Central memory CD4-positive, alpha-beta T cell (primary cell): ENCODE data around the gene EHMT2.
"Not testable (repeated sequence)": the region's sequence is repeated elsewhere in the genome, so short reads cannot be mapped to it uniquely, and the experiment has no call there.

Experiments
- DNase-seq: peaks from one replicate; pipeline ENCODE4 v3.0.0; 2022

EHMT2 gene

GRCh38 chr6:31869343-31869742, 28.2 kb downstream of the EHMT2 start:
- DNase-seq, result no peak

GRCh38 chr6:31868658-31868971, 28.9 kb downstream of the EHMT2 start:
- not testable (repeated sequence) for DNase-seq

GRCh38 chr6:31865205-31866118, 32.0 kb downstream of the EHMT2 start:
- no peak for DNase-seq

- no peak for DNase-seq
These were observed 32.7 kb downstream of the EHMT2 start for GRCh38 chr6:31864818-31865204.

GRCh38 chr6:31864123-31864562, 33.4 kb downstream of the EHMT2 start:
- DNase-seq, result not testable (repeated sequence)

GRCh38 chr6:31862344-31863235, 34.9 kb downstream of the EHMT2 start, which contains the start of gene NEU1:
NEU1 (minus strand) TSS chr6:31862821; CDS start chr6:31862776, 45 bp downstream.
- DNase-seq, result peak; percentile 100

- DNase-seq, result no peak
These were observed 35.6 kb downstream of the EHMT2 start for GRCh38 chr6:31861919-31862343.

GRCh38 chr6:31861150-31861549, 36.3 kb downstream of the EHMT2 start:
- DNase-seq, result no peak

- DNase-seq, result no peak
These were observed 37.1 kb downstream of the EHMT2 start for GRCh38 chr6:31860349-31860748.

GRCh38 chr6:31859923-31860322, 37.6 kb downstream of the EHMT2 start:
- no peak for DNase-seq

- DNase-seq, result no peak
These were observed 38.8 kb downstream of the EHMT2 start for GRCh38 chr6:31858707-31859106.

GRCh38 chr6:31857774-31858173, 39.7 kb downstream of the EHMT2 start:
- DNase-seq, result not testable (repeated sequence)

- not testable (repeated sequence) for DNase-seq
These were observed 45.3 kb downstream of the EHMT2 start for GRCh38 chr6:31851980-31852718.

GRCh38 chr6:31851485-31851832, 46.0 kb downstream of the EHMT2 start:
- DNase-seq, result no peak

GRCh38 chr6:31850765-31851484, 46.6 kb downstream of the EHMT2 start:
- no peak for DNase-seq

GRCh38 chr6:31847276-31847978, 50.1 kb downstream of the EHMT2 start:
- no peak for DNase-seq

- DNase-seq, result no peak
These were observed 53.0 kb downstream of the EHMT2 start for GRCh38 chr6:31844507-31844906.

- DNase-seq, result no peak
These were observed 55.4 kb downstream of the EHMT2 start for GRCh38 chr6:31842053-31842452.

GRCh38 chr6:31839779-31840126, 57.7 kb downstream of the EHMT2 start:
- not testable (repeated sequence) for DNase-seq

GRCh38 chr6:31838968-31839367, 58.5 kb downstream of the EHMT2 start:
- DNase-seq, result no peak

GRCh38 chr6:31838114-31838553, 59.4 kb downstream of the EHMT2 start:
- DNase-seq, result not testable (repeated sequence)
